ENCODE results near the gene HMCN2.

HMCN2 gene

GRCh38 chr9:130437011-130437789 is 171.6 kb downstream of the HMCN2 start:
- no peak for DNase-seq

GRCh38 chr9:130438382-130438981 is 172.9 kb downstream of the HMCN2 start:
- DNase-seq: no peak

GRCh38 chr9:130441031-130441430 is 175.5 kb downstream of the HMCN2 start:
- no peak for DNase-seq

- no peak for DNase-seq
Observed at GRCh38 chr9:130442746-130443455, 177.3 kb downstream of the HMCN2 start.

GRCh38 chr9:130443456-130443801 is 177.9 kb downstream of the HMCN2 start:
- DNase-seq: no peak

- no peak for DNase-seq
Observed at GRCh38 chr9:130443840-130444492, 178.4 kb downstream of the HMCN2 start.

- DNase-seq: peak in 3 of 5 experiments; percentile 21 to 38 (median 26)
Observed at GRCh38 chr9:130444565-130445221, 179.1 kb downstream of the HMCN2 start, which contains the start of gene ASS1. ASS1 (plus strand) TSS chr9:130444961; CDS start chr9:130452229, 7,268 bp downstream.

- DNase-seq: no peak
Observed at GRCh38 chr9:130445268-130445983, 179.9 kb downstream of the HMCN2 start.

GRCh38 chr9:130446101-130446861 is 180.7 kb downstream of the HMCN2 start:
- no peak for DNase-seq

- no peak for DNase-seq
Observed at GRCh38 chr9:130447193-130447816, 181.7 kb downstream of the HMCN2 start.

GRCh38 chr9:130448035-130448624 is 182.6 kb downstream of the HMCN2 start:
- no peak for DNase-seq

- DNase-seq: no peak
Observed at GRCh38 chr9:130448771-130449603, 183.4 kb downstream of the HMCN2 start.

GRCh38 chr9:130450344-130451003 is 184.9 kb downstream of the HMCN2 start:
- DNase-seq: no peak

GRCh38 chr9:130451004-130451390 is 185.4 kb downstream of the HMCN2 start:
- no peak for DNase-seq

- no peak for DNase-seq
Observed at GRCh38 chr9:130451509-130452388, 186.2 kb downstream of the HMCN2 start.

- no peak for DNase-seq
Observed at GRCh38 chr9:130452835-130453234, 187.3 kb downstream of the HMCN2 start.

- no peak for DNase-seq
Observed at GRCh38 chr9:130453487-130453886, 187.9 kb downstream of the HMCN2 start.
